Upper lobe of left lung (tissue), 4 donors: ENCODE results near the gene MOCS1.

Source experiments
- CTCF ChIP-seq, 6 experiments: fragments of 450-650 bp in 4 of 6; fragments of 200-600 bp in 2 of 6; sonication (generic) in 2 of 6; IDR thresholded peaks; one replicate each; pipeline ENCODE4 v1.5.1; 2016 to 2019; ENCODE audit warnings: antibody characterized with exemption in 6 of 6
- POLR2AphosphoS5 ChIP-seq, 2 donors: sonication (generic); formaldehyde crosslinking; IDR thresholded peaks; one replicate each; pipeline ENCODE4 v1.5.1; 2017; ENCODE audit warnings: antibody characterized with exemption in 2 of 2

DNA sequence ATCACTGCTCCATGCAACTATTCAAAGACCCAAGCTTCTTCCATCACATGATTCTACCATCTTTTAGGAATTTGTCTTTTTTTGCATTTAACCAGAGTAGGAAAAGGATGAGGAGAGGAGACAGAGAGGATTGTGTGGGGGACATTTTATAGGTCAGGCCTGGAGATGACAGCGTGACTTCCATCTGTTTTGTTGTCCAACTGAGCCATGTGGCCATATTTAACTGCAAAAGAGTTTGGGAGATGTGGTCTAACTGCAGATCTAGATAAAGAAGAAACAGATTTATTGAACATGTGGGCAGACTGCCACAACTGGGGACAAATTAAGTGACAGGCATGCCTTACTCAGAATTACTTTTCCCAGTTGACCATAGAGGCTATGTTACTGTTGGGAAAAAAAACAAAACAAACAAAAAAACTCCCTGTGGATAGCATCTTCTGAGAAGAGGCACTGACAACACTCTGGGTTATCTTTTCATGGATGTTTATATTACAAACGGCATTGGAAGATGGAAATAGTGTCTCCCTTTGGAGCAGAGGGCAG is 18.9 kb upstream of the MOCS1 start:
- no peak for TF ChIP-seq CTCF (IDR thresholded peaks at IDR 0.05)
- no peak for TF ChIP-seq POLR2AphosphoS5 (IDR thresholded peaks at IDR 0.05)
